BJ (cell line): ENCODE measurements around the gene TMEM165. TPM values are rescaled to one million over a fixed set of nuclear protein-coding genes. Genes with fewer than 3 reads are reported as not detected.

Experiments used
- CTCF ChIA-PET: fragments of 350-600 bp; formaldehyde crosslinking; extraction: SDS; loops from one replicate; lab custom pipeline; 2021; ENCODE audit warnings: antibody characterized with exemption, inconsistent platforms; lab: Yijun Ruan, JAX
- POLR2A ChIA-PET: fragments of 300-600 bp; sonication (Branson Sonifier 250); formaldehyde crosslinking; extraction: SDS; loops from one replicate; lab custom pipeline; 2021; ENCODE audit warnings: antibody characterized with exemption; lab: Charles Lee
- DNase-seq: peaks from one replicate; pipeline ENCODE4 v3.0.0-alpha.2; 2011; ENCODE audit warnings: low read depth
- H3K27me3 ChIP-seq: 2 replicates; pipeline ENCODE4 v1.6.0; 2011; ENCODE audit warnings: low read length; ENCODE audit not compliant: control insufficient read depth, insufficient read depth
- H3K36me3 ChIP-seq: 2 replicates; pipeline ENCODE4 v1.5.1; 2011; ENCODE audit warnings: low read length; ENCODE audit not compliant: control insufficient read depth, insufficient read depth
- H3K4me3 ChIP-seq: 2 replicates; pipeline ENCODE4 v1.5.1; 2011; ENCODE audit warnings: low read depth, mild to moderate bottlenecking, control low read depth, low read length
- polyA plus RNA-seq: library from polyadenylated mRNA; depleted of rRNA; stranded (reverse); fragments of >200 nt; gene quantifications from 2 replicates; pipeline ENCODE4 v1.2.3, GENCODE V29; 2011
- TF ChIP-seq, protein P1 (sequence below): IDR thresholded peaks from 2 replicates; pipeline ENCODE4 v1.5.1; 2011; ENCODE audit warnings: low read depth, mild to moderate bottlenecking, control low read depth, inconsistent platforms, low read length, moderate library complexity; ENCODE audit not compliant: insufficient read depth

Gene TMEM165
- polyA plus RNA-seq, 1 experiment, result 129 TPM

DNA sequence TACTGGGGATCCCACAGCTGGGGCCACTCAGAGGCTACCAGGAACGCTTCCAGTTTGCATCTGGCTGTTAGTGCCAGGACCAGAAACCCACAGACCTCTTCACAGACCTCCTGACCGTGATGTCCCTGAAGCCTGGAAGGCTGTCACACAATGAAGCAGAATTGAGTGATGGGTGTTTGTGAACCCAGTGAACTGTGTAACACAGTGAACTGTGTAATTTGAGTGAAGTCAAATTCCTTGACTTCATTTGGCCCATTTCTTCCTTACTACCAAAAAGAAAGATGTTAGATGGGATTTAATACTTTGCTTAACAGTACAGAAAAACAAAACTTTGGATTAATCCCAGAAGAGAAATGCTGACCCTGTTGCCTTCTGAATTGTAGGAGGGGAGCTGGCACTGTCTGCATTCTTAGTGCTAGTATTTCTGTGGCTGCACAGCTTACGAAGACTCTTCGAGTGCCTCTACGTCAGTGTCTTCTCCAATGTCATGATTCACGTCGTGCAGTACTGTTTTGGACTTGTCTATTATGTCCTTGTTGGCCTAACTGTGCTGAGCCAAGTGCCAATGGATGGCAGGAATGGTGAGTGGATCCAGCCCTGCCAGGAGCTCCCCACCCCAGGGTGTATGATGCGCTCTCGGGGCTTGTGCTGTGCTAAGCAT lies 31.9 kb upstream of the TMEM165 start:
- DNase-seq, result no peak
- no peaks in the 10 kb centered on the region for H3K36me3 ChIP-seq
- H3K4me3 ChIP-seq, result no peak overlapping the region
- ChIA-PET POLR2A (no interaction called here), CTCF (no interaction called here)
- H3K27me3 ChIP-seq, result no peaks in the 10 kb centered on the region
- TF ChIP-seq, protein P1, sequence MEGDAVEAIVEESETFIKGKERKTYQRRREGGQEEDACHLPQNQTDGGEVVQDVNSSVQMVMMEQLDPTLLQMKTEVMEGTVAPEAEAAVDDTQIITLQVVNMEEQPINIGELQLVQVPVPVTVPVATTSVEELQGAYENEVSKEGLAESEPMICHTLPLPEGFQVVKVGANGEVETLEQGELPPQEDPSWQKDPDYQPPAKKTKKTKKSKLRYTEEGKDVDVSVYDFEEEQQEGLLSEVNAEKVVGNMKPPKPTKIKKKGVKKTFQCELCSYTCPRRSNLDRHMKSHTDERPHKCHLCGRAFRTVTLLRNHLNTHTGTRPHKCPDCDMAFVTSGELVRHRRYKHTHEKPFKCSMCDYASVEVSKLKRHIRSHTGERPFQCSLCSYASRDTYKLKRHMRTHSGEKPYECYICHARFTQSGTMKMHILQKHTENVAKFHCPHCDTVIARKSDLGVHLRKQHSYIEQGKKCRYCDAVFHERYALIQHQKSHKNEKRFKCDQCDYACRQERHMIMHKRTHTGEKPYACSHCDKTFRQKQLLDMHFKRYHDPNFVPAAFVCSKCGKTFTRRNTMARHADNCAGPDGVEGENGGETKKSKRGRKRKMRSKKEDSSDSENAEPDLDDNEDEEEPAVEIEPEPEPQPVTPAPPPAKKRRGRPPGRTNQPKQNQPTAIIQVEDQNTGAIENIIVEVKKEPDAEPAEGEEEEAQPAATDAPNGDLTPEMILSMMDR, result no peak

DNA sequence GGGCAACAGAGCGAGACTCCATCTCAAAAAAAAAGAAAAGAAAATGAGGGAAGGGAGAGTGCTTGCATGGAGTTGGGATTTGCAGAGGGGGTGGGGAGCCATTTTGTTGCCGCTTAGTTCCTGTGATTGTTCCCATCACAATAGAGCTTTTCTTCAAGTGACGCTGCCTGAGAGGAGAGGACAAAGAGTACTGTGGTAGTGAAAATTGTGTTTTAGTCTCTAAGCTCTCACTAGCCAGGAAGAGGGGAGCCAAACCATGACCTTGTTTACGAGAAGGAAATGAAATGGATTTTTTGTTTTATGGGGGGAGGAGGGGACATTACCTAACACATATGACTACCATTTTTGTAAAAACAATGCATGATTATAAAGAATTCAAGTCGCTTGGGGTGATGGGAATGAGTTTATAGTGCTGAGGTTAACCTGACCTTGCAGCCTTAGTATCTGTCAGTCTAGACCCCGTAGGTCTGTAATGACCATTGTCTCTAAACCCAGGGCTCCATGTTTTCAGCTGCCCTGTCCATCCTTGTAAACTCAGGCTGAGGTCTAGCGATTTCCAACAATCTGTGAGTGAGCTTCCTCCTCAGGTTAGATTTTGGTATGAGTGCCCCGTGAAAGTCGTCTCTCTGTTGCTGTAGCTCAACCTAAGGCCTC lies 30.9 kb upstream of the TMEM165 start:
- Histone ChIP-seq H3K4me3 (no peak overlapping the region), H3K36me3 (no peaks in the 10 kb centered on the region), H3K27me3 (no peaks in the 10 kb centered on the region)
- ChIA-PET POLR2A (no interaction called here), CTCF (interaction anchor here (1.8 kb wide), 1 partner anchor 18 kb away, joined by 6 read pairs; no protein-coding TSS in a partner anchor)
- TF ChIP-seq, protein P1, result no peak
- DNase-seq, result no peak

DNA sequence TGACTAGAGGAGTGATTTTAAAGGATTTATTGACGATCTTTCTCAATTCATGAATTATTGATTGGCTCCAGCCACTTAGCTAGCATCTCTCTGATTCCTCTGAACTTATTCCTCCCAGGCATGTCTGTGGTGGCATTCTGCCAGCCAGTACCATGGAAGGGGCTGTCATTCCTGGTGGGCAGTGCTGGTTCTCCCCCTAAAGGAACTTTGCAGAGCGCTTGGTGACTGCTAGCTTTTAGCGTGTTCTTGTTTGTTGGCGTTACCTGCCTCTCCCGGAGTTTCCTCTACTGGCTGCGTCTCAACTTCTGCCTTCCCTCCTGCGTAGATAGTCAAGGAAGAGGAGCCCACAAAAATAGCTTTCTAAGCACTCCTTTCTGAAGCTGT lies 30.4 kb upstream of the TMEM165 start:
- ChIA-PET POLR2A (no interaction called here), CTCF (interaction anchor here (1.8 kb wide), 1 partner anchor 18 kb away, joined by 6 read pairs; no protein-coding TSS in a partner anchor)
- H3K4me3 ChIP-seq, result no peak overlapping the region
- H3K27me3 ChIP-seq, result no peaks in the 10 kb centered on the region
- no peaks in the 10 kb centered on the region for H3K36me3 ChIP-seq
- DNase-seq, result no peak
- TF ChIP-seq, protein P1, result no peak

DNA sequence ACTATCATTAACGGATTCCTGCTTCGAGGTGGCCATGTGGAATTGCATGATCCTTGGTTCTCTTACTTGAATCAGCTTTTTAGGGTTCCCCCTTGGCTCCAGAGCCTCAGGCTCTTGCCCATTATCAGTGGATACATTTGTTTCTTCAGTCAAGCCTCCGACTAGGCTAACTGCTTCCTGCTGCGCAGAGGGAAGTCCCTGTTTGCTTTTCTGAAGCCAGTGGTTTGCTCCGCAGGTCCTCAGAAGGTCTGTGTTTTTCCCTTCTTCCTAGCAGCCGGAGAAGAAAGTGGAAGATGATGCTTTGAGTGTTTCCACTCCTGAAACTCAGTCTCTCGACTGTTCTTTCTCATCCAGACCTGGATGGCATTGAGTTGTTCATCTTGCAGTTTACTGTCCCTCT lies 29.1 kb upstream of the TMEM165 start:
- no peak overlapping the region for H3K4me3 ChIP-seq
- no peaks in the 10 kb centered on the region for H3K36me3 ChIP-seq
- DNase-seq, result no peak
- H3K27me3 ChIP-seq, result no peaks in the 10 kb centered on the region
- POLR2A ChIA-PET, result interaction anchor here (0.7 kb wide), 1 partner anchor 1356 kb away, joined by 3 read pairs; no protein-coding TSS in a partner anchor
- CTCF ChIA-PET, result interaction anchor here (1.1 to 1.2 kb wide), 2 partner anchors 11 to 22 kb away, joined by 3 to 5 read pairs; no protein-coding TSS in a partner anchor
- TF ChIP-seq, protein P1, result no peak

DNA sequence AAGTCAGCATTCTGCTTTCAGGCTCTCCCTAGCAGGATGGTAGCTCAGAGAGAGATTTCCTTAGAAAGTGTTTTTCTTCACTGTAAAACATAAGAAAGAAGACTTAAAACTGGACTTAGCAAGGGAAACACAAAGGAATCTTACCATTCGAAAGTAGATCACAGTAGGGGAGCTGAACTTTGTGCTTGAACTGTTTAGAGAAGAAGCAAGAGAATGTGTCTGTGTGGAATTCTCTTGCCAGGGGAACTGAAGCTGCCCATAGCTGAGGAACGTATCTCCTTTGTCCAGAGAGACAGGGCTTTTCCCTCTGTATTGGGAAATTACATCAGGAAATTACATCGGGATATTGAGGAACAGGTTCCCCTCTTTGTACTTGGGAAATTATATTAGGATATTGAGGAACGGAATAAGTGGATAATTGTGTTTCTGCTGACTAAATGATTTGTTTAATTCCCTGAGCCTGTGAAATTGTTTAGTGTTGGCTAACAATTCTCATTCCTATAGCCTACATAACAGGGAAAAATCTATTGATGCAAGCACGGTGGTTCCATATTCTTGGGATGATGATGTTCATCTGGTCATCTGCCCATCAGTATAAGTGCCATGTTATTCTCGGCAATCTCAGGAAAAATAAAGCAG lies 28.6 kb upstream of the TMEM165 start:
- ChIA-PET POLR2A (interaction anchor here (0.7 kb wide), 1 partner anchor 1356 kb away, joined by 3 read pairs; no protein-coding TSS in a partner anchor), CTCF (interaction anchor here (0.6 to 1.2 kb wide), 3 partner anchors 10 to 499 kb away, joined by 3 to 6 read pairs (median 5); no protein-coding TSS in a partner anchor)
- no peak for DNase-seq
- Histone ChIP-seq H3K4me3 (no peak overlapping the region), H3K36me3 (no peaks in the 10 kb centered on the region), H3K27me3 (no peaks in the 10 kb centered on the region)
- TF ChIP-seq, protein P1, result no peak
